Chondrocyte (in vitro differentiated cells): ENCODE results near the gene KATNB1. TPM values are rescaled to one million over a fixed set of nuclear protein-coding genes. Genes with fewer than 3 reads are reported as not detected.
"Not testable (repeated sequence)": the region's sequence is repeated elsewhere in the genome, so short reads cannot be mapped to it uniquely, and the experiment has no call there.

Source experiments
- DNase-seq: peaks from one replicate; pipeline ENCODE4 v3.0.0; 2021; ENCODE audit warnings: mixed read lengths, low spot score
- H3K27ac Mint-ChIP-seq: one replicate; pipeline ENCODE4 v1.8.0; 2021; ENCODE audit warnings: mild to moderate bottlenecking, moderate library complexity, mixed read lengths; ENCODE audit not compliant: unreplicated experiment
- H3K27me3 Mint-ChIP-seq: 2 replicates; pipeline ENCODE4 v1.8.0; 2021; ENCODE audit warnings: low read depth, mixed read lengths
- H3K36me3 Mint-ChIP-seq: 2 replicates; pipeline ENCODE4 v1.8.0; 2021; ENCODE audit warnings: low read depth, mixed read lengths
- H3K4me1 Mint-ChIP-seq: 2 replicates; pipeline ENCODE4 v1.8.0; 2021; ENCODE audit warnings: low read depth, mild to moderate bottlenecking, mixed read lengths
- H3K4me3 Mint-ChIP-seq: one replicate; pipeline ENCODE4 v1.8.0; 2021; ENCODE audit warnings: mild to moderate bottlenecking, moderate library complexity, mixed read lengths; ENCODE audit not compliant: unreplicated experiment
- H3K9me3 Mint-ChIP-seq: 2 replicates; pipeline ENCODE4 v1.8.0; 2021; ENCODE audit warnings: low read depth, mixed read lengths
- total RNA-seq: library from RNA; stranded (reverse); gene quantifications from 3 replicates; pipeline ENCODE4 v1.2.1, GENCODE V29; 2021
- TF ChIP-seq, protein P1 (sequence below): fragments of 200-600 bp; sonication (generic); IDR thresholded peaks from 2 replicates; pipeline ENCODE4 v1.5.0; 2021; ENCODE audit warnings: antibody characterized with exemption, mild to moderate bottlenecking, moderate library complexity

The KATNB1 gene
- total RNA-seq, 1 donor from 2014 or later, result 14.0 TPM

DNA sequence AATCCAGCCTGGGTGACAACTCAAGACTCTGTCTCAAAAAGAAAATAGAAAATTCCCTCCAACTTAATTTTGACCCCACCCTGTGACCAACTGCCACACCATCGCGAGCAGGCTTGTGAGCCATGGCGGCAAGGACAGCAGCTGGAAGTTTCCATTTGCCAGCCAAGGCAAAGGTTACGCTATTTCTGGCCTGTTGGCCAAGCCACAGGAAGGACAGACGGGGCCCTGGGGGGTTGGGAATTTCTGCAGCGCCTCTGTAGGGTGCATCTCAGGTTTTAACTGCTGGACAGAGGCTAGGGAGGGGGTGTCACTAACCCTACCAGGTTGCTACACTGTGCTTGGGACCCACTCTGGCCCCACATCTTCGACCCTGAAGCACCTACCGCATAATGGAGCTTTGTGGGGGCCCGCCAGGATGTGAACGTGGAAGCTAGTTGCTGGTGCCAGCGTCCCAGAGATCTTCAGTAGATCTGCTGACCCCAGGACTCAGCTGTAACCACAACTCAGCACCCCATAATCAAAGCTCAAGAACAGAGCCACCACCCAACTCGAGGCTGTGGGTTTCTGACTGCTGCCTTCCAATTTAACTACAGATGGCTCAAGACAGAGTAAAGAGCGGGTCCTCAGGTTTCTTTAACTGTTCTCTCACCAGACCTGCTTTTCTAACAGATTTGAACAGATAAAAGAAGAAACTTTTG lies 55.8 kb downstream of the KATNB1 start:
- no peaks in the 10 kb centered on the region for H3K9me3 Mint-ChIP-seq
- TF ChIP-seq, protein P1, sequence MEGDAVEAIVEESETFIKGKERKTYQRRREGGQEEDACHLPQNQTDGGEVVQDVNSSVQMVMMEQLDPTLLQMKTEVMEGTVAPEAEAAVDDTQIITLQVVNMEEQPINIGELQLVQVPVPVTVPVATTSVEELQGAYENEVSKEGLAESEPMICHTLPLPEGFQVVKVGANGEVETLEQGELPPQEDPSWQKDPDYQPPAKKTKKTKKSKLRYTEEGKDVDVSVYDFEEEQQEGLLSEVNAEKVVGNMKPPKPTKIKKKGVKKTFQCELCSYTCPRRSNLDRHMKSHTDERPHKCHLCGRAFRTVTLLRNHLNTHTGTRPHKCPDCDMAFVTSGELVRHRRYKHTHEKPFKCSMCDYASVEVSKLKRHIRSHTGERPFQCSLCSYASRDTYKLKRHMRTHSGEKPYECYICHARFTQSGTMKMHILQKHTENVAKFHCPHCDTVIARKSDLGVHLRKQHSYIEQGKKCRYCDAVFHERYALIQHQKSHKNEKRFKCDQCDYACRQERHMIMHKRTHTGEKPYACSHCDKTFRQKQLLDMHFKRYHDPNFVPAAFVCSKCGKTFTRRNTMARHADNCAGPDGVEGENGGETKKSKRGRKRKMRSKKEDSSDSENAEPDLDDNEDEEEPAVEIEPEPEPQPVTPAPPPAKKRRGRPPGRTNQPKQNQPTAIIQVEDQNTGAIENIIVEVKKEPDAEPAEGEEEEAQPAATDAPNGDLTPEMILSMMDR, result no peak
- peaks cover 19% of the 10 kb centered on the region for H3K36me3 Mint-ChIP-seq
- no peak for DNase-seq
- H3K4me1 Mint-ChIP-seq, result peaks cover 25% of the 10 kb centered on the region
- no peak overlapping the region for H3K4me3 Mint-ChIP-seq
- H3K27ac Mint-ChIP-seq, result peak overlapping the region; percentile 22
- H3K27me3 Mint-ChIP-seq, result no peaks in the 10 kb centered on the region

DNA sequence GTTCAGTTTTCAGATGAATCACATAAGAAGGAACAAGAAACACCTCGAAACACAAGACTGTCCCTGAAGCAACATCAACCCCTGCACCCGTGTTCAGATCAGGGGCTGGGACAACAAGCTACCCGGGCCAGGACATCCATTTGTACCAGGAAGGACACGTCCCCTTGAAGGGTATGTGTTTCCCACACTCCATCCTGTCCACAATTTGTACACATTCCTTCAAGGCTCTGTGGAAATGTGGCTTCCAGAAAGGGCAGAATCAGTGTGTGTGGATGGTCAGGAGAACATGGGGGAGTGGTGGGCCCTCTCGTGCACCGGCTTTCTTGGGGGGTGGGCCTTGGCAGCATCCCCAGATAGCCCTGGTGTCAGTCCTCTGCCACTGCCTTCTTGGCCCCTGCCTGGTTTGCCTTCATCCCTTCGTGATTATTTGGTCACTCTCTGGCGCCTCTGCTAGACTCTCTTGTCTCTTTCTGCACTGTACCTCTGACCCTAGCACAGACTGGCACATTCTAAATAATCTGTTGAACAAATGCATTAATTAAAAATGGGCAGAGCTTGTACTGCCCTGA lies 56.4 kb downstream of the KATNB1 start:
- Mint-ChIP-seq H3K4me3 (no peak overlapping the region), H3K27me3 (no peaks in the 10 kb centered on the region), H3K4me1 (peaks cover 31% of the 10 kb centered on the region), H3K27ac (peak overlapping the region; percentile 59), H3K9me3 (no peaks in the 10 kb centered on the region), H3K36me3 (peaks cover 22% of the 10 kb centered on the region)
- no peak for DNase-seq
- TF ChIP-seq, protein P1, result no peak

DNA sequence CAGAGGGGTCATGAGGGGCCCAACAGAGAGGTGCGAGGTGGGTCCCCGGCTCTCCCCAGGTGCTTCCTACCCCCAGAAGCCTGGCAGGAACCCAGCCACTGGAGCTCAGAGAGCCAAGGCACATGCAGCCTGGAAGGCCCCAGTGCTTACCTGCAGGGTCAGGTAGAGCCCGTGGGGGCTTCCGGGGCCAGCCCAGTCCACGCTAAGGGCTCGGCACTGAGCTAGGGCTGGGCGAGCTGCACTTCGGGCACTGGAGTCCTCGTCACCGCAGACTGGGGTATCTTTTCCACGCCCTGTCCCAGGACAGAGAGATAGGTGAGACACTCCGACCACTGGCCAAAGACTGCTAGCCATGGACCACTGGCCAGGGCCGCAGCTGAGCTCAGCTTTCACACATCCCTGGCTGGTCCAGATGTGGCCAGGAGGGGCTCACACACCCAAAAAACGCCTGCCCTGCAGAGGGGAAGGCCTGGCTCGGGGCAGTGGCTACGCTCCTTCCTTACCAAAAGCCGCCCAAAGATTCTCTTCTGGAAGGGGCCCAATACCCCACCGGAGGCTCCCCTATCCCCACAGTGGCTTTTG lies 59.4 kb downstream of the KATNB1 start:
- Mint-ChIP-seq H3K27ac (no peak overlapping the region), H3K4me1 (peaks cover 53% of the 10 kb centered on the region), H3K27me3 (no peaks in the 10 kb centered on the region)

DNA sequence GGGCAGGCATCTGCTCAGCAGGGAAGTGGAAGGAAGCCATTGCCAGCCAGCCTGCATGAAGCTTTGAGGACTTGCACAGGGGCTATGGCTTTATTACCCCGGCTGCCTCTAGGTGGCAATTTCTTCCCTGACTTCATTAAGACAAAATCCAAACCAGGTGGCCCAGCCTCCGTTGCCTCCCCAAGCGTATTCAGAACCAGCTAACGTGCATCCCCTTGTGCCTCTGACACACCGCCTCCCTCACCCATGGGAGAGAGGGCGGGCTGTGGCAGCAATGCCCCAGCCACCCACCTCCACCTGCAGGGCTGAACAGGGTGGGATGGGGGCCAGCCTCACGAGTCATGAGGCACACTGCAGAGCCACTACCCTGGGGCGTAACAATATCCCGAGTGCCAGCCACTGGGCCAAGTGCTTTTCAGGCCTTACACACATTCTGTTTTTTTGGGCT lies 59.9 kb downstream of the KATNB1 start:
- H3K4me3 Mint-ChIP-seq, result peak overlapping the region; percentile 51

More for the DNA sequence above, 59.4 kb downstream of the KATNB1 start:
- DNase-seq, result no peak
- H3K4me3 Mint-ChIP-seq, result no peak overlapping the region
- no peaks in the 10 kb centered on the region for H3K9me3 Mint-ChIP-seq
- TF ChIP-seq, protein P1, result no peak
- peaks cover 12% of the 10 kb centered on the region for H3K36me3 Mint-ChIP-seq

DNA sequence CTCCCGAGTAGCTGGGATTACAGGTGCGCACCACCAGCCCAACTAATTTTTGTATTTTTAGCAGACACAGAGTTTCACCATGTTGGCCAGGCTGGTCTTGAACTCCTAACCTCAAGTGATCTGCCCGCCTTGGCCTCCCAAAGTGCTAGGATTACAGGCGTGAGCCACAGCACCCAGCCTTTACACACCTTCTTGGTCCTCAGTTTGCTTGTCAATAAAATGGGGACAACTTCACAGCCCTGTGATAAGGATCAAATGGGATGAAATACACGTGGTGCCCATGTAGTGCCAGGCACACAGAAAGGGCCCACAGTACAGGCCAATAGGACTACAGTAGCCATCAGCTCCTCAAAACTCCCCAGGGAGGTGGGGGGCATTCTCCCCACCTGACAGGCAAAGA lies 60.4 kb downstream of the KATNB1 start:
- not testable (repeated sequence) for H3K9me3 Mint-ChIP-seq, H3K4me3 Mint-ChIP-seq, H3K27me3 Mint-ChIP-seq, DNase-seq, H3K27ac Mint-ChIP-seq
- H3K4me1 Mint-ChIP-seq, result peaks cover 58% of the 10 kb centered on the region
- H3K36me3 Mint-ChIP-seq, result peaks cover 12% of the 10 kb centered on the region

More for the DNA sequence above, 59.9 kb downstream of the KATNB1 start:
- Mint-ChIP-seq H3K4me1 (peaks cover 58% of the 10 kb centered on the region), H3K27ac (no peak overlapping the region), H3K9me3 (no peaks in the 10 kb centered on the region), H3K36me3 (peaks cover 12% of the 10 kb centered on the region), H3K27me3 (no peaks in the 10 kb centered on the region)
- no peak for DNase-seq
- TF ChIP-seq, protein P1, result peak; percentile 76
